OCI-LY1 (cell line): ENCODE results near the gene NUCB1.

ENCODE experiments used
- H2AFZ ChIP-seq: fragments of 200-600 bp; sonication (generic), shearing (Covaris generic); 2 replicates; pipeline ENCODE4 v1.6.0; 2014; ENCODE audit warnings: antibody characterized with exemption, mild to moderate bottlenecking, low read length
- H3F3A ChIP-seq: fragments of 200-600 bp; sonication (generic), shearing (Covaris generic); 2 replicates; pipeline ENCODE4 v1.6.0; 2014; ENCODE audit warnings: mild to moderate bottlenecking, antibody characterized with exemption, low read length, moderate library complexity; ENCODE audit not compliant: insufficient read depth
- H3K27ac ChIP-seq: fragments of 200-600 bp; sonication (generic); 2 replicates; pipeline ENCODE4 v1.5.1; 2014; ENCODE audit warnings: low read length, mixed run types, mild to moderate bottlenecking, low read depth; ENCODE audit not compliant: poor library complexity, severe bottlenecking
- H3K27me3 ChIP-seq: fragments of 200-600 bp; sonication (generic); 2 replicates; pipeline ENCODE4 v1.6.0; 2014; ENCODE audit warnings: antibody characterized with exemption, mild to moderate bottlenecking, low read length, moderate library complexity; ENCODE audit not compliant: insufficient read depth
- H3K36me3 ChIP-seq: fragments of 200-600 bp; sonication (generic); 2 replicates; pipeline ENCODE4 v1.6.1; 2014; ENCODE audit warnings: mild to moderate bottlenecking, antibody characterized with exemption, low read length, moderate library complexity, mixed read lengths; ENCODE audit not compliant: insufficient read depth
- H3K4me1 ChIP-seq: fragments of 200-600 bp; sonication (generic); 2 replicates; pipeline ENCODE4 v1.5.1; 2014; ENCODE audit warnings: mild to moderate bottlenecking, low read length, moderate library complexity; ENCODE audit not compliant: insufficient read depth, severe bottlenecking
- H3K4me2 ChIP-seq: fragments of 200-600 bp; sonication (generic), shearing (Covaris generic); 2 replicates; pipeline ENCODE4 v1.6.1; 2014; ENCODE audit warnings: low read length
- H3K4me3 ChIP-seq: fragments of 200-600 bp; sonication (generic); 2 replicates; pipeline ENCODE4 v1.5.1; 2014; ENCODE audit warnings: low read length, low read depth, mild to moderate bottlenecking, mixed read lengths; ENCODE audit not compliant: poor library complexity, severe bottlenecking
- H3K79me2 ChIP-seq: fragments of 200-600 bp; shearing (Covaris generic); 2 replicates; pipeline ENCODE4 v1.6.1; 2016; ENCODE audit warnings: mixed run types, low read length, mixed read lengths; ENCODE audit not compliant: insufficient read depth
- H3K9ac ChIP-seq: fragments of 200-600 bp; sonication (generic), shearing (Covaris generic); 2 replicates; pipeline ENCODE4 v1.6.1; 2014; ENCODE audit warnings: mild to moderate bottlenecking, low read length, mixed read lengths
- H3K9me2 ChIP-seq: fragments of 200-600 bp; sonication (generic), shearing (Covaris generic); 2 replicates; pipeline ENCODE4 v1.6.1; 2014; ENCODE audit warnings: low read depth, mild to moderate bottlenecking, low read length, mixed read lengths
- H3K9me3 ChIP-seq: fragments of 200-600 bp; shearing (Covaris generic); 2 replicates; pipeline ENCODE4 v1.6.1; 2014; ENCODE audit warnings: low read length, mixed read lengths
- H4K20me1 ChIP-seq: fragments of 200-600 bp; sonication (generic), shearing (Covaris generic); 2 replicates; pipeline ENCODE4 v1.6.0; 2016; ENCODE audit warnings: mild to moderate bottlenecking, low read length; ENCODE audit not compliant: insufficient read depth
- CTCF ChIP-seq: fragments of 200-600 bp; sonication (generic), shearing (Covaris generic); IDR thresholded peaks from 2 replicates; pipeline ENCODE4 v1.5.1; 2017; ENCODE audit warnings: mild to moderate bottlenecking, antibody characterized with exemption, low read length, moderate library complexity, mixed read lengths
- EZH2 ChIP-seq: fragments of 200-600 bp; sonication (generic), shearing (Covaris generic); IDR thresholded peaks from 2 replicates; pipeline ENCODE4 v1.8.0; 2017; ENCODE audit warnings: borderline replicate concordance, mixed run types, mild to moderate bottlenecking, antibody characterized with exemption, low read length, moderate library complexity, mixed read lengths

NUCB1 gene

DNA sequence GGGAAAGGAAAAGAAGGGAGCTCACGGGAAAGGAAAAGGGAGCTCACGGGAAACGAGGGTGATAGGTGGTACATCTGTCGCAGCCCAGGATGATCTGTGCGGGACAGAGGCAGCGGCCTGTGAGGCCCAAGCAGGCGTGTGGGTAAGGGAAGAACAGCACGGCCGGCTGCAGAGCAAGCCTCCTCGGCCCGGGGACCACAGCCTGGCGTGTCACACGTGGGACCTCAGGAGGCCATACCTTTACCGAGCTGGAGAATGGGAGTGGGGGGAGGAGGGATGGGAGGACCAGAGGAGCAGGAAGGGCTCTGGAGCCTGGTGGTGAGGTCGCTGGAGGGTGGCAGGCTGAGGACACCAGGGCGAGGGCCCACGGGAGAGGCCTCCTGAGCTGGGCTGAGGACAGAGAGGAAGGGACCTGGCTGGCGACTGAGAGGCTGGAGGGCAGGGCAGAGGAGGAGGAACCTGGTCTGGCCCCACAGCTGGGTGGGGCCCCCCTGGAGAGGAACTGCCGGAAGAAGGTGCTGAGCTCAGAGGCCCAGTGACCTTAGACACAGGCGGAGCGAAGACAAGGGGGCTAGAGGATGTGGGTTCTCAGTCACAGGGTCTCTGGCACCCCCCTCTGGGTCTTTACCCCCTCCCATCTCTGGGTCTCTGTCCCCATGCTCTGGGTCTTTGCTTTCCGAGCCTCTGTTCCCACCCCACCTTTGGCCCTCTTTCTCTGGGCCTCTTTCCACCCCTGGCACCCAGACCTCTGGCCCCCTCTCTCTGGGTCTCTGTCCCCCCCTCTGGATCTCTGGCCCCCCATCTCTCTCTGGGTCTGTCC lies 62.1 kb downstream of the NUCB1 start:
- Histone ChIP-seq H3K9me3 (no peaks in the 10 kb centered on the region), H2AFZ (no peak overlapping the region), H3K27me3 (no peaks in the 10 kb centered on the region), H3K9ac (peak overlapping the region; percentile 85), H3K4me2 (peak overlapping the region; percentile 94), H3K79me2 (0 out of 2 replicates have a peak, but pooled peaks cover 4% of the 10 kb centered on the region), H3K4me3 (peak overlapping the region; percentile 35), H3K4me1 (peaks cover 43% of the 10 kb centered on the region), H3F3A (peaks cover 5% of the 10 kb centered on the region; the same call in 1 of the 2 replicates), H3K36me3 (peaks cover 26% of the 10 kb centered on the region), H3K9me2 (no peaks in the 10 kb centered on the region), H3K27ac (peak overlapping the region; percentile 87), H4K20me1 (no peaks in the 10 kb centered on the region)
- TF ChIP-seq CTCF (no peak), EZH2 (no peak)

DNA sequence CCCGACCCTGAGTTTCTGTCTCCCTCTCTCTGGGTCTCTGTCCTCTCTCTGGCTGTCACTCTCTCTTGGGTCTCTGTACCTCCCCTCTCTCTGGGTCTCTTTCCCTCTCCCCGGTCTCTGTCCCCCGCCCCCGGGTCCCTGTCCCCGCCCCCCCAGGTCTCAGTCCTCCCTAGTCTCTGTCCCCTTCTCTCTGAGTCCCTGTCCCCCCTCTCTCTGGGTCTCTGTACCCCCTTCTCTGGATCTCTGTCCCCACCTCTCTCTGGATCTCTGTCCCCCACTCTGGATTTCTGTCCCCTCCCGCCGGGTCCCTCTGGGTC lies 62.7 kb downstream of the NUCB1 start:
- Histone ChIP-seq H3K9ac (peak overlapping the region; percentile 85), H3F3A (peaks cover 5% of the 10 kb centered on the region; the same call in 1 of the 2 replicates)

DNA sequence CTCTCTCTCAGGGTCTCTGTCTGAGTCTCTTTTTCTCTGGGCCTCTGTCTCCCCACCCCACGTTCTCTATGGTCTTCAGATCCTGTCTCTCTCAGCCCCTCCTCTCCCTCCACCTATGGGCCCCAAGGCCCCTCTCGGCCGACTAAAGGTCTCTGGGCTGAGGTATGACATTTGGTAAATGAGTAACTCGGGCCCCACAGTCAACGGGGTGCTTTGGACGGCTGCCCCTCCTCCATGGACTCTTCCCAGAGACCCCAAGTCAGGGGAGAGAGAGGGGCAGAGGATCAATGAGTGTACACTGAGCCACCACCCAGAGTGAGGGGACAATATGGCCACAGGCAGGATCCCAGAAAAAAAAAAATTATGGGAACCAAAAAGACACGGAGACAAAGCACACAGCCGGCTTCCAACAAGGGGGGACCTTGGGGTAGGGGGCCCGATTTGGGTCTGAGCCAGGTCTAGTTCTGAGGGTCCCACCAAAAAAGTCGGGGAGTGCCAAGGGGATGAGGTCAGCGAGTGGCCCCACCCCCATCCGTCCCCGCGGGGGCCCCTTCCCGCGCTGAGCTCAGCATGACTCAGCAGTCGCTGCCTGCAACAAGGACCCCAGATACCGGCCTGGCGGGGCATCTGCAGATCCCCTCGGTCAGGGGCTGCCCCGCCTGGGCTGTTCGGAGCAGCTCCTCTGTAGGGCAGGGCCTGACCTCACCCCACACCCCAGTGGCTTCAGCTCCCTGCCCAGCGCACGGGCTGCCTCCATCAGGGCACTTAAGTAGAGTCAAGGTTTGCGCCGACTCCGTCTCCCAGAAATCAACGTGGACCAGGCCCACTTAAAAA lies 63.5 kb downstream of the NUCB1 start:
- peak overlapping the region; percentile 85 for H3K9ac ChIP-seq
- TF ChIP-seq CTCF, result no peak
- TF ChIP-seq EZH2, result no peak
- peak overlapping the region; percentile 57 for H3K4me3 ChIP-seq
- 0 out of 2 replicates have a peak, but pooled peaks cover 4% of the 10 kb centered on the region for H3K79me2 ChIP-seq
- peaks cover 31% of the 10 kb centered on the region for H3K36me3 ChIP-seq
- peak overlapping the region; percentile 94 for H3K4me2 ChIP-seq
- H3K27ac ChIP-seq, result peak overlapping the region; percentile 87
- peaks cover 52% of the 10 kb centered on the region for H3K4me1 ChIP-seq
- no peak overlapping the region for H2AFZ ChIP-seq
- H3K9me2 ChIP-seq, result no peaks in the 10 kb centered on the region
- no peaks in the 10 kb centered on the region for H3K9me3 ChIP-seq
- H3K27me3 ChIP-seq, result no peaks in the 10 kb centered on the region
- no peaks in the 10 kb centered on the region for H4K20me1 ChIP-seq
- peaks cover 5% of the 10 kb centered on the region; the same call in 1 of the 2 replicates for H3F3A ChIP-seq

More for the DNA sequence above, 62.7 kb downstream of the NUCB1 start:
- peaks cover 49% of the 10 kb centered on the region for H3K4me1 ChIP-seq
- no peaks in the 10 kb centered on the region for H3K27me3 ChIP-seq
- no peaks in the 10 kb centered on the region for H3K9me3 ChIP-seq
- no peaks in the 10 kb centered on the region for H4K20me1 ChIP-seq
- peak overlapping the region; percentile 35 for H3K4me3 ChIP-seq
- peak overlapping the region; percentile 94 for H3K4me2 ChIP-seq
- H3K9me2 ChIP-seq, result no peaks in the 10 kb centered on the region
- no peak for TF ChIP-seq EZH2
- no peak for TF ChIP-seq CTCF
- 0 out of 2 replicates have a peak, but pooled peaks cover 4% of the 10 kb centered on the region for H3K79me2 ChIP-seq
- peaks cover 27% of the 10 kb centered on the region for H3K36me3 ChIP-seq
- peak overlapping the region; percentile 87 for H3K27ac ChIP-seq
- no peak overlapping the region for H2AFZ ChIP-seq
